HepG2 (cell line): Measurements from ENCODE around the gene NEURL1B. TPM values are rescaled to one million over a fixed set of nuclear protein-coding genes. Genes with fewer than 3 reads are reported as not detected.

Experiments
- ADNP ChIP-seq: sonication (generic); formaldehyde crosslinking; IDR thresholded peaks from 2 replicates; pipeline ENCODE4 v1.4.0; 2020; ENCODE audit warnings: missing genetic modification reagents
- CBX1 ChIP-seq: IDR thresholded peaks from one replicate; pipeline ENCODE4 v1.6.1; 2016; ENCODE audit warnings: antibody characterized with exemption, low read depth
- DMAP1 ChIP-seq: IDR thresholded peaks from 2 replicates; pipeline ENCODE4 v1.6.1; 2016
- DR1 ChIP-seq: sonication (generic); formaldehyde crosslinking; IDR thresholded peaks from 2 replicates; pipeline ENCODE4 v1.8.0; 2021; ENCODE audit warnings: mild to moderate bottlenecking, missing genetic modification reagents, inconsistent platforms
- ELF1 ChIP-seq: sonication (generic); formaldehyde crosslinking; IDR thresholded peaks from 2 replicates; pipeline ENCODE4 v1.4.0; 2020; ENCODE audit warnings: missing genetic modification reagents
- HNF4G ChIP-seq, 2 experiments: sonication (generic) in 1 of 2; formaldehyde crosslinking in 1 of 2; IDR thresholded peaks; 2 replicates each; pipeline versions ENCODE4 v1.4.0 to v1.6.1; 2011 to 2020; ENCODE audit warnings: borderline replicate concordance in 2 of 2, low read depth in 2 of 2, mild to moderate bottlenecking in 2 of 2, low read length in 1 of 2, missing genetic modification reagents in 1 of 2, moderate library complexity in 1 of 2
- IRX3 ChIP-seq: sonication (generic); formaldehyde crosslinking; IDR thresholded peaks from 2 replicates; pipeline ENCODE4 v1.8.1; 2023; ENCODE audit warnings: mild to moderate bottlenecking, low read depth, missing genetic modification reagents, borderline replicate concordance
- KDM1A ChIP-seq: IDR thresholded peaks from 2 replicates; pipeline ENCODE4 v1.6.1; 2016; ENCODE audit warnings: missing compliant biosample characterization
- KLF11 ChIP-seq: IDR thresholded peaks from 2 replicates; pipeline ENCODE4 v1.6.1; 2016; ENCODE audit warnings: missing compliant biosample characterization
- MZF1 ChIP-seq: sonication (generic); formaldehyde crosslinking; IDR thresholded peaks from 2 replicates; pipeline ENCODE4 v1.8.1; 2023; ENCODE audit warnings: mild to moderate bottlenecking, missing genetic modification reagents, borderline replicate concordance
- NCOR1 ChIP-seq: fragments of 200-600 bp; sonication (generic); IDR thresholded peaks from 2 replicates; pipeline ENCODE4 v1.7.0; 2017; ENCODE audit warnings: antibody characterized with exemption, low read length, borderline replicate concordance
- SAP130 ChIP-seq: IDR thresholded peaks from 2 replicates; pipeline ENCODE4 v1.6.1; 2016; ENCODE audit warnings: low read depth
- SP4 ChIP-seq: sonication (generic); formaldehyde crosslinking; IDR thresholded peaks from 2 replicates; pipeline ENCODE4 v1.8.1; 2023; ENCODE audit warnings: mild to moderate bottlenecking, missing genetic modification reagents
- ZNF205 ChIP-seq: IDR thresholded peaks from 2 replicates; pipeline ENCODE4 v1.6.1; 2018; ENCODE audit warnings: missing biosample characterization, missing genetic modification reagents
- ZNF337 ChIP-seq: sonication (generic); formaldehyde crosslinking; IDR thresholded peaks from 2 replicates; pipeline ENCODE4 v1.5.1; 2020; ENCODE audit warnings: missing genetic modification reagents, low read depth, mild to moderate bottlenecking, borderline replicate concordance
- ZNF383 ChIP-seq: sonication (generic); formaldehyde crosslinking; IDR thresholded peaks from 2 replicates; pipeline ENCODE4 v1.4.0; 2020; ENCODE audit warnings: missing genetic modification reagents, mild to moderate bottlenecking, borderline replicate concordance
- ZNF460 ChIP-seq: sonication (generic); formaldehyde crosslinking; IDR thresholded peaks from 2 replicates; pipeline ENCODE4 v1.5.1; 2020; ENCODE audit warnings: missing genetic modification reagents, mild to moderate bottlenecking, borderline replicate concordance
- ZNF510 ChIP-seq: sonication (generic); formaldehyde crosslinking; IDR thresholded peaks from 2 replicates; pipeline ENCODE4 v1.4.0; 2020; ENCODE audit warnings: low read depth, mild to moderate bottlenecking, missing genetic modification reagents
- ZNF614 ChIP-seq: IDR thresholded peaks from 2 replicates; pipeline ENCODE4 v1.6.1; 2018; ENCODE audit warnings: missing biosample characterization, missing genetic modification reagents, inconsistent platforms, borderline replicate concordance
- ZNF883 ChIP-seq: sonication (generic); formaldehyde crosslinking; IDR thresholded peaks from 2 replicates; pipeline ENCODE4 v1.5.1; 2020; ENCODE audit warnings: mild to moderate bottlenecking, missing genetic modification reagents; ENCODE audit errors: not compliant biosample characterization
- ZSCAN25 ChIP-seq: sonication (generic); formaldehyde crosslinking; IDR thresholded peaks from 2 replicates; pipeline ENCODE4 v1.8.0; 2022; ENCODE audit warnings: mild to moderate bottlenecking, missing genetic modification reagents
- ZZZ3 ChIP-seq: sonication (generic); formaldehyde crosslinking; IDR thresholded peaks from 2 replicates; pipeline ENCODE4 v1.4.0; 2020; ENCODE audit warnings: missing genetic modification reagents, mild to moderate bottlenecking, borderline replicate concordance
- polyA plus RNA-seq, 8 experiments: library from polyadenylated mRNA; depleted of rRNA in 3 of 8; stranded (reverse) in 7 of 8; unstranded in 1 of 8; fragments of >200 nt; fragmentation: Illumina TruSeq in 4 of 8; extraction: Trizol in 4 of 8; gene quantifications; 2 replicates each; pipeline versions ENCODE4 v1.2.1 to v1.2.3, GENCODE V29; 2011 to 2016; ENCODE audit warnings: low read depth in 4 of 8, missing spikeins in 1 of 8, mixed read lengths in 1 of 8; ENCODE audit not compliant: insufficient read depth in 1 of 8
- total RNA-seq, 5 experiments: library from RNA; depleted of rRNA; stranded (reverse); fragments of >200 nt; fragmentation: Illumina TruSeq; extraction: Trizol; gene quantifications; 2 replicates each; pipeline ENCODE4 v1.2.3, GENCODE V29; 2016; ENCODE audit warnings: low read depth in 1 of 5
- TF ChIP-seq, protein P1 (sequence below): sonication (generic); formaldehyde crosslinking; IDR thresholded peaks from 2 replicates; pipeline ENCODE4 v1.9.0; 2022; ENCODE audit warnings: low read depth, missing genetic modification reagents
- TF ChIP-seq, protein P2 (sequence below): sonication (generic); formaldehyde crosslinking; IDR thresholded peaks from 2 replicates; pipeline ENCODE4 v1.4.0; 2020; ENCODE audit warnings: mild to moderate bottlenecking, low read depth, missing genetic modification reagents
- TF ChIP-seq, protein P3 (sequence below): sonication (generic); formaldehyde crosslinking; IDR thresholded peaks from 2 replicates; pipeline ENCODE4 v1.4.0; 2020; ENCODE audit warnings: missing genetic modification reagents, borderline replicate concordance
- TF ChIP-seq, protein P4 (sequence below): sonication (generic); formaldehyde crosslinking; IDR thresholded peaks from 2 replicates; pipeline ENCODE4 v1.8.1; 2023; ENCODE audit warnings: mild to moderate bottlenecking, moderate library complexity, missing genetic modification reagents

NEURL1B gene
- total and polyA plus RNA-seq, 2 of the 13 experiments (the other 11 are each of a cell fraction or from before 2014, with no cell fraction given), result 0.09 to 0.13 TPM

DNA sequence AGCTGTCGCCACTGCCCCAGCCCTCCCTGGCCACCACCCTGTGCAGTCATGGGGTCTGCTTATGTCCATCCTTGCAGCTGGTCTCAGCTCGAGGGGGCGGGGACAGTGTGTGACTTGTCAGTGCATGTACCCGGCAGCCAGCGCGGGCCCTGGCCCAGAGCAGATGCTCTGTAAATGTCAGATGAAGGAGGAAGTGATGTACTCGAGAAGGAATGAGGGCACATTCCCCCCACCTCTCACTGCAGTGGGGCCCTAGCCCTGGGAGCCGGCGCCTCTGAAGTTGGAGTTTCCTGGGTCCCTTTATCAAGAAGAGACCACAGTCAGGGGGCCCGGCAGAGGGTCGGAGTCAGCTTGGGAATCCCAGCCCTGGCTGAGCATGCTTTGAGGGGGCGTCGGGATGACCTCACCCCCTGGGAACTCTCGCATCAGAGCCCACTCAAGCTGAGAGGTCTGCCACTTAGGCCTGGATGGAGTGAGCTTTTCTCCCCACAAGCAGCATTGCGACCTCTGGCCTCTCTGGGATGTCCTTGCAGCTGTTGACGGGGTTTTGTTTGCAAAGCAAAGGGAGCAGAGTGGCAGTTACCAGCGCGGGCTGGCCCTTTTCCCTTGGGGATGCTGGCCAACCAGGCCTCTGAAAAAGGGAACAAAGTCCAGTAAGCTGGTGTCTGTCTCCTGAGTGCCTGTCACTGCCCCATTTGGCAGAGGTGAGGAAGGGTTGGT lies 19.0 kb downstream of the NEURL1B start (continued):
- TF ChIP-seq, protein P1, sequence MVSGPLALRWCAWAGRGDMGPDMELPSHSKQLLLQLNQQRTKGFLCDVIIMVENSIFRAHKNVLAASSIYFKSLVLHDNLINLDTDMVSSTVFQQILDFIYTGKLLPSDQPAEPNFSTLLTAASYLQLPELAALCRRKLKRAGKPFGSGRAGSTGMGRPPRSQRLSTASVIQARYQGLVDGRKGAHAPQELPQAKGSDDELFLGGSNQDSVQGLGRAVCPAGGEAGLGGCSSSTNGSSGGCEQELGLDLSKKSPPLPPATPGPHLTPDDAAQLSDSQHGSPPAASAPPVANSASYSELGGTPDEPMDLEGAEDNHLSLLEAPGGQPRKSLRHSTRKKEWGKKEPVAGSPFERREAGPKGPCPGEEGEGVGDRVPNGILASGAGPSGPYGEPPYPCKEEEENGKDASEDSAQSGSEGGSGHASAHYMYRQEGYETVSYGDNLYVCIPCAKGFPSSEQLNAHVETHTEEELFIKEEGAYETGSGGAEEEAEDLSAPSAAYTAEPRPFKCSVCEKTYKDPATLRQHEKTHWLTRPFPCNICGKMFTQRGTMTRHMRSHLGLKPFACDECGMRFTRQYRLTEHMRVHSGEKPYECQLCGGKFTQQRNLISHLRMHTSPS (CRISPR knock-in tag), result no peak
- TF ChIP-seq, protein P2, sequence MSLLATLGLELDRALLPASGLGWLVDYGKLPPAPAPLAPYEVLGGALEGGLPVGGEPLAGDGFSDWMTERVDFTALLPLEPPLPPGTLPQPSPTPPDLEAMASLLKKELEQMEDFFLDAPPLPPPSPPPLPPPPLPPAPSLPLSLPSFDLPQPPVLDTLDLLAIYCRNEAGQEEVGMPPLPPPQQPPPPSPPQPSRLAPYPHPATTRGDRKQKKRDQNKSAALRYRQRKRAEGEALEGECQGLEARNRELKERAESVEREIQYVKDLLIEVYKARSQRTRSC, result 0 out of 2 replicates have a peak, but pooled peaks have one; percentile 58
- TF ChIP-seq ZZZ3 (CRISPR knock-in tag) (peak; percentile 57; the same call in 1 of the 2 replicates), ZNF883 (peak; percentile 86), ZNF510 (no peak), HNF4G (IDR thresholded peaks at IDR 0.05; ENCODE audit: borderline replicate concordance, low read depth, low read length) (peak; percentile 60; the same call in 1 of the 2 replicates), HNF4G (CRISPR knock-in tag; IDR thresholded peaks at IDR 0.05; ENCODE audit: borderline replicate concordance, low read depth) (peak; percentile 81; the same call in 1 of the 2 replicates), NCOR1 (peak; percentile 47; the same call in 1 of the 2 replicates), CBX1 (no peak), DR1 (CRISPR knock-in tag) (no peak; the same call in 1 of the 2 replicates), SP4 (CRISPR knock-in tag) (peak; percentile 68; the same call in 1 of the 2 replicates), KDM1A (CRISPR knock-in tag) (peak; percentile 65; the same call in 1 of the 2 replicates), ZNF383 (CRISPR knock-in tag) (no peak; the same call in 1 of the 2 replicates), ZSCAN25 (CRISPR knock-in tag) (peak; percentile 16), DMAP1 (CRISPR knock-in tag) (peak; percentile 53; the same call in 1 of the 2 replicates), KLF11 (CRISPR knock-in tag) (no peak), MZF1 (CRISPR knock-in tag) (no peak), ADNP (CRISPR knock-in tag) (peak; percentile 23; the same call in 1 of the 2 replicates), IRX3 (CRISPR knock-in tag) (no peak), ZNF205 (CRISPR knock-in tag) (peak; percentile 65), ZNF614 (CRISPR knock-in tag) (peak; percentile 83), ZNF460 (CRISPR knock-in tag) (no peak), ELF1 (peak; percentile 60), ZNF337 (CRISPR knock-in tag) (peak; percentile 56; the same call in 1 of the 2 replicates), SAP130 (CRISPR knock-in tag) (peak; percentile 82)
- TF ChIP-seq, protein P3, sequence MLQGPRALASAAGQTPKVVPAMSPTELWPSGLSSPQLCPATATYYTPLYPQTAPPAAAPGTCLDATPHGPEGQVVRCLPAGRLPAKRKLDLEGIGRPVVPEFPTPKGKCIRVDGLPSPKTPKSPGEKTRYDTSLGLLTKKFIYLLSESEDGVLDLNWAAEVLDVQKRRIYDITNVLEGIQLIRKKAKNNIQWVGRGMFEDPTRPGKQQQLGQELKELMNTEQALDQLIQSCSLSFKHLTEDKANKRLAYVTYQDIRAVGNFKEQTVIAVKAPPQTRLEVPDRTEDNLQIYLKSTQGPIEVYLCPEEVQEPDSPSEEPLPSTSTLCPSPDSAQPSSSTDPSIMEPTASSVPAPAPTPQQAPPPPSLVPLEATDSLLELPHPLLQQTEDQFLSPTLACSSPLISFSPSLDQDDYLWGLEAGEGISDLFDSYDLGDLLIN (CRISPR knock-in tag), result no peak
- TF ChIP-seq, protein P4, sequence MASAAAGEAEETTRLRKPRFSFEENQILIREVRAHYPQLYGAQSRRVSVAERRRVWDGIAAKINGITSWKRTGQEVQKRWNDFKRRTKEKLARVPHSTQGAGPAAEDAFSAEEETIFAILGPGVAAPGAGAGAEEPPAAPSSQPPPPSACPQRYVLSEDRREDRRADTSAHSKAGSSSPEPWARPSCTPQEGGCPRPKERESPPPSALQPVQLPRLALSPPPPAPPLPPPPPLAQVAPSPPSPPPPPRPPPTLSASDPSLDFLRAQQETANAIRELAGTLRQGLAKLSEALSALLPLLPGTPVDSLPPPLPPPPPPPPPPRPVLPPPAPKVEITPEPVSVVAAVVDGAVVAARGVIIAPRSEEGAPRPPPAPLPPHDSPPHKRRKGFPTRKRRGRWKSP (CRISPR knock-in tag), result peak; percentile 65
